IMR-90 (cell line): ENCODE results near the gene DOK6. TPM values are rescaled to one million over a fixed set of nuclear protein-coding genes. Genes with fewer than 3 reads are reported as not detected.

Experiments used
- ATAC-seq: fragments of 200-7000 bp; cut with Tn5 transposase; 2 replicates; pipeline ENCODE4 v1.9.1; 2020; ENCODE audit warnings: low read depth, mild to moderate bottlenecking, moderate library complexity
- BruUV-seq: library from RNA; stranded (reverse); fragments of 400-500 nt; replicated peaks from 2 replicates; lab custom pipeline; 2021; lab: Mats Ljungman, UMichigan
- CTCF ChIA-PET: fragments of 300-600 bp; formaldehyde crosslinking; extraction: SDS; loops from one replicate; lab custom pipeline; 2021; ENCODE audit warnings: antibody characterized with exemption; lab: Yijun Ruan, JAX
- POLR2A ChIA-PET: fragments of 300-600 bp; sonication (Branson Sonifier 250); formaldehyde crosslinking; loops from one replicate; lab custom pipeline; 2022; ENCODE audit warnings: antibody characterized with exemption; ENCODE audit not compliant: unreplicated experiment; lab: Charles Lee
- DNase-seq: peaks from one replicate; pipeline ENCODE4 v3.0.0; 2013
- H2AFZ ChIP-seq: replicated peaks from 2 replicates; pipeline ENCODE3; 2013; ENCODE audit warnings: low read length, mild to moderate bottlenecking; ENCODE audit not compliant: poor library complexity
- H2AK5ac ChIP-seq: 2 replicates; pipeline ENCODE4 v1.6.1; 2013; ENCODE audit warnings: low read depth, low read length, inconsistent platforms
- H2AK9ac ChIP-seq: replicated peaks from 2 replicates; pipeline ENCODE3; 2013; ENCODE audit warnings: mild to moderate bottlenecking, low read depth, low read length, moderate library complexity; ENCODE audit not compliant: poor library complexity
- H2BK120ac ChIP-seq: 2 replicates; pipeline ENCODE4 v1.6.1; 2013; ENCODE audit warnings: low read depth, low read length, inconsistent platforms
- H2BK15ac ChIP-seq: 3 replicates; pipeline ENCODE4 v1.6.1; 2013; ENCODE audit warnings: low read depth, low read length, inconsistent platforms
- H2BK20ac ChIP-seq: 2 replicates; pipeline ENCODE4 v1.6.1; 2013; ENCODE audit warnings: low read depth, mild to moderate bottlenecking, inconsistent platforms, low read length, moderate library complexity
- H2BK5ac ChIP-seq: 2 replicates; pipeline ENCODE4 v1.6.1; 2013; ENCODE audit warnings: mild to moderate bottlenecking, low read depth, low read length, inconsistent platforms; ENCODE audit not compliant: poor library complexity, severe bottlenecking
- H3K14ac ChIP-seq: replicated peaks from 2 replicates; pipeline ENCODE4 v1.6.1; 2013; ENCODE audit warnings: low read depth, low read length, inconsistent platforms
- H3K18ac ChIP-seq: 2 replicates; pipeline ENCODE4 v1.6.1; 2013; ENCODE audit warnings: low read depth, low read length, control low read depth
- H3K23ac ChIP-seq: 2 replicates; pipeline ENCODE4 v1.6.1; 2013; ENCODE audit warnings: low read depth, low read length, inconsistent platforms
- H3K27ac ChIP-seq: 2 replicates; pipeline ENCODE4 v1.5.1; 2013; ENCODE audit warnings: mild to moderate bottlenecking, control low read depth, low read length; ENCODE audit not compliant: insufficient read depth
- H3K27me3 ChIP-seq: 2 replicates; pipeline ENCODE4 v1.6.1; 2013; ENCODE audit warnings: low read length; ENCODE audit not compliant: control insufficient read depth, insufficient read depth
- H3K36me3 ChIP-seq: 2 replicates; pipeline ENCODE4 v1.6.1; 2013; ENCODE audit warnings: low read length, mixed read lengths; ENCODE audit not compliant: control insufficient read depth, insufficient read depth
- H3K4ac ChIP-seq: 2 replicates; pipeline ENCODE4 v1.6.1; 2013; ENCODE audit warnings: low read depth, low read length, inconsistent platforms
- H3K4me1 ChIP-seq: 2 replicates; pipeline ENCODE4 v1.6.1; 2013; ENCODE audit warnings: low read length, mixed read lengths; ENCODE audit not compliant: control insufficient read depth, insufficient read depth
- H3K4me2 ChIP-seq: 2 replicates; pipeline ENCODE4 v1.6.1; 2013; ENCODE audit warnings: low read depth, mild to moderate bottlenecking, control low read depth, low read length, moderate library complexity
- H3K4me3 ChIP-seq: 2 replicates; pipeline ENCODE4 v1.5.1; 2013; ENCODE audit warnings: low read depth, mild to moderate bottlenecking, control low read depth, low read length, moderate library complexity; ENCODE audit not compliant: insufficient read depth
- H3K56ac ChIP-seq: 2 replicates; pipeline ENCODE4 v1.6.1; 2013; ENCODE audit warnings: low read length, inconsistent platforms; ENCODE audit not compliant: insufficient read depth; ENCODE audit errors: extremely low read depth
- H3K79me1 ChIP-seq, 2 experiments: 2 replicates each; pipeline ENCODE4 v1.6.1; 2013; ENCODE audit warnings: low read length in 2 of 2, inconsistent platforms in 1 of 2, low read depth in 1 of 2
- H3K9ac ChIP-seq: 2 replicates; pipeline ENCODE4 v1.6.1; 2013; ENCODE audit warnings: low read depth, low read length, control low read depth
- H3K9me1 ChIP-seq: 2 replicates; pipeline ENCODE4 v1.6.1; 2013; ENCODE audit warnings: low read length, inconsistent platforms; ENCODE audit not compliant: insufficient read depth
- H3K9me3 ChIP-seq: 2 replicates; pipeline ENCODE4 v1.6.1; 2013; ENCODE audit warnings: low read length; ENCODE audit not compliant: control insufficient read depth, insufficient read depth
- H4K20me1 ChIP-seq: 2 replicates; pipeline ENCODE4 v1.6.1; 2013; ENCODE audit warnings: low read length, inconsistent platforms; ENCODE audit not compliant: insufficient read depth
- H4K5ac ChIP-seq: 2 replicates; pipeline ENCODE4 v1.6.1; 2013; ENCODE audit warnings: mild to moderate bottlenecking, low read depth, low read length, control low read depth
- H4K8ac ChIP-seq, 2 experiments: 2 replicates each; pipeline ENCODE4 v1.6.1; 2013; ENCODE audit warnings: low read depth in 2 of 2, low read length in 2 of 2, control low read depth in 1 of 2, inconsistent platforms in 1 of 2
- H4K91ac ChIP-seq: 2 replicates; pipeline ENCODE4 v1.6.1; 2013; ENCODE audit warnings: low read depth, low read length, inconsistent platforms; ENCODE audit not compliant: insufficient read depth
- MXI1 ChIP-seq: IDR thresholded peaks from 2 replicates; pipeline ENCODE4 v1.6.1; 2012; ENCODE audit warnings: low read depth, mild to moderate bottlenecking, low read length, moderate library complexity, borderline replicate concordance
- RFX5 ChIP-seq: IDR thresholded peaks from 2 replicates; pipeline ENCODE4 v1.8.0; 2012; ENCODE audit warnings: low read depth, mild to moderate bottlenecking, low read length, moderate library complexity
- SMC3 ChIP-seq: fragments of 150-350 bp; IDR thresholded peaks from 2 replicates; pipeline ENCODE4 v1.6.1; 2016; ENCODE audit warnings: low read depth, mild to moderate bottlenecking, antibody characterized with exemption, low read length, moderate library complexity
- WGBS, 2 experiments: methylation state at CpG; one replicate each; pipeline versions ENCODE4 v1.1.5 to v1.1.7; 2013; ENCODE audit warnings: missing lambda C conversion rate in 2 of 2; ENCODE audit not compliant: insufficient read length in 1 of 2; ENCODE audit errors: extremely low coverage in 2 of 2; 5-methylcytosine and 5-hydroxymethylcytosine counted together
- dilution Hi-C: fragments of 300-500 bp; cut with HindIII; formaldehyde crosslinking; loops from one replicate; pipeline ENCODE4 v1.14.3; 2018; ENCODE audit warnings: low sequenced_read_pairs; ENCODE audit not compliant: unreplicated experiment
- in situ Hi-C: fragments of 300-500 bp; cut with MboI; formaldehyde crosslinking; loops from 3 replicates; pipeline ENCODE4 v1.14.3; 2019; ENCODE audit warnings: low sequenced_read_pairs, inconsistent platforms, mixed read lengths
- intact Hi-C: fragments of 100-400 bp; cut with micrococcal nuclease; formaldehyde crosslinking; loops from 2 replicates; pipeline ENCODE4 v1.10.0; 2022
- polyA plus RNA-seq, 3 experiments: library from polyadenylated mRNA; depleted of rRNA; stranded (reverse); fragments of >200 nt; gene quantifications; 2 replicates each; pipeline ENCODE4 v1.2.3, GENCODE V29; 2012; ENCODE audit warnings: low replicate concordance in 1 of 3
- total RNA-seq: library from RNA; depleted of rRNA; stranded (reverse); fragments of >200 nt; gene quantifications from 2 replicates; pipeline ENCODE4 v1.2.3, GENCODE V29; 2012

The DOK6 gene
- total and polyA plus RNA-seq, 2 of the 4 experiments (the other 2 are of a cell fraction), result 1.9 to 2.7 TPM

DNA sequence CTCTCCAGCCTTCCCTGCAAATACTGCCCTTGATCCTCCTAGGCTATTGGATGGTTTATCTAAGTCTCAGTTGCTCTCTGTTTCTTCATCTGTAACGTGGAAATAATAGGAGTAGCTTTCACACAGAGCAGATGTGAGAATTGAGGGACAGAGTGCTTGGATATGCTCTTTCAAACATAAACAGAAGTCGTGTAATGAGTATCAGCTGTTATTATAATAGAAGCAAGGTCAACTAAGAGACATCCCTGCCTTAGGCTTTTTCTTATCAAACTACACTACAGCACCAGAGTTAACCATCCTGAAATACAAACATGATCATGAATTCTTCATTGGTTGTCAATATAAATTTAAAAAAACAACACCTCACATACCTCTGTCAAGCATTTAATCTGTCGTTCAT is 138.2 kb downstream of the DOK6 start:
- H3K23ac ChIP-seq, result 0 out of 2 replicates have a peak overlapping the region, but pooled peaks have one; percentile 24
- H2AFZ ChIP-seq, result no peak overlapping the region
- H2BK5ac ChIP-seq, result no peak overlapping the region
- WGBS, 2 experiments, result no CpG with 5 or more reads among the region's 3 CpGs
- no peak overlapping the region for H3K9ac ChIP-seq
- no peak overlapping the region for H3K4me2 ChIP-seq
- H4K91ac ChIP-seq, result no peak overlapping the region
- intact Hi-C loops (no loop called here), dilution Hi-C loops (no loop called here), in situ Hi-C loops (no loop called here)
- POLR2A ChIA-PET, result no interaction called here
- no peak overlapping the region for H3K18ac ChIP-seq
- no peak for TF ChIP-seq MXI1
- TF ChIP-seq RFX5, result no peak
- no peak for TF ChIP-seq SMC3
- H2AK5ac ChIP-seq, result no peak overlapping the region
- no peak overlapping the region for H3K4me3 ChIP-seq
- H4K8ac ChIP-seq, result no peak overlapping the region
- H2BK120ac ChIP-seq, result no peak overlapping the region
- no peak overlapping the region for H3K14ac ChIP-seq
- no peak overlapping the region for H2BK20ac ChIP-seq
- H2AK9ac ChIP-seq, result no peak overlapping the region
- no peak; the same call in 1 of the 2 replicates for ATAC-seq
- H3K27ac ChIP-seq, result no peak overlapping the region
- no peaks in the 10 kb centered on the region for H3K4me1 ChIP-seq
- no peaks in the 10 kb centered on the region for H3K79me1 ChIP-seq
- no peak overlapping the region for H4K5ac ChIP-seq
- DNase-seq, result no peak
- H4K20me1 ChIP-seq, result no peaks in the 10 kb centered on the region
- H3K9me3 ChIP-seq, result no peaks in the 10 kb centered on the region
- H3K36me3 ChIP-seq, result no peaks in the 10 kb centered on the region
- H3K27me3 ChIP-seq, result no peaks in the 10 kb centered on the region
- CTCF ChIA-PET, result interaction anchor here (0.6 kb wide), 1 partner anchor 175 kb away, joined by 4 read pairs; no protein-coding TSS in a partner anchor
- no TSS peak for BruUV-seq
- no peaks in the 10 kb centered on the region for H3K9me1 ChIP-seq
- H3K4ac ChIP-seq, result no peak overlapping the region
- no peak overlapping the region for H3K56ac ChIP-seq
- no peak overlapping the region for H2BK15ac ChIP-seq
